HL-60 (cell line): ENCODE results near the gene RNU6-7.
A peak's percentile ranks its signal among the peaks of the same experiment; 100 is the strongest.

Experiments
- DNase-seq, 2 experiments: peaks; one replicate each; pipeline ENCODE4 v3.0.0-alpha.2; 2010 to 2020; ENCODE audit warnings: low read depth in 1 of 2, low spot score in 1 of 2
- H3K27ac ChIP-seq: fragments of 250-450 bp; sonication (Bioruptor Pico); replicated peaks from 2 replicates; pipeline ENCODE4 v1.5.1; 2020; ENCODE audit warnings: mild to moderate bottlenecking, moderate library complexity
- H3K27me3 ChIP-seq: fragments of 250-450 bp; sonication (Bioruptor Pico); 2 replicates; pipeline ENCODE4 v1.5.1; 2021; ENCODE audit warnings: mild to moderate bottlenecking, moderate library complexity; ENCODE audit not compliant: insufficient read depth, poor library complexity, severe bottlenecking
- H3K4me3 ChIP-seq: replicated peaks from 2 replicates; pipeline ENCODE4 v1.5.1; 2011; ENCODE audit warnings: mild to moderate bottlenecking, control low read depth, low read length; ENCODE audit not compliant: insufficient read depth
- GABPA ChIP-seq: IDR thresholded peaks from 2 replicates; pipeline ENCODE4 v1.6.1; 2012; ENCODE audit warnings: low read depth
- POLR2AphosphoS5 ChIP-seq: IDR thresholded peaks from 2 replicates; pipeline ENCODE4 v1.6.1; 2012; ENCODE audit warnings: low read depth
- SPI1 ChIP-seq: IDR thresholded peaks from 2 replicates; pipeline ENCODE4 v1.6.1; 2012; ENCODE audit warnings: low read depth, mild to moderate bottlenecking, borderline replicate concordance
- TF ChIP-seq, protein P1 (sequence below): IDR thresholded peaks from one replicate; pipeline ENCODE4 v1.5.1; 2011; ENCODE audit warnings: low read length, control low read depth, inconsistent platforms; ENCODE audit not compliant: insufficient read depth
- TF ChIP-seq, protein P2 (sequence below): IDR thresholded peaks from 2 replicates; pipeline ENCODE4 v1.6.1; 2012; ENCODE audit warnings: low read depth; ENCODE audit not compliant: insufficient replicate concordance

RNU6-7 gene

DNA sequence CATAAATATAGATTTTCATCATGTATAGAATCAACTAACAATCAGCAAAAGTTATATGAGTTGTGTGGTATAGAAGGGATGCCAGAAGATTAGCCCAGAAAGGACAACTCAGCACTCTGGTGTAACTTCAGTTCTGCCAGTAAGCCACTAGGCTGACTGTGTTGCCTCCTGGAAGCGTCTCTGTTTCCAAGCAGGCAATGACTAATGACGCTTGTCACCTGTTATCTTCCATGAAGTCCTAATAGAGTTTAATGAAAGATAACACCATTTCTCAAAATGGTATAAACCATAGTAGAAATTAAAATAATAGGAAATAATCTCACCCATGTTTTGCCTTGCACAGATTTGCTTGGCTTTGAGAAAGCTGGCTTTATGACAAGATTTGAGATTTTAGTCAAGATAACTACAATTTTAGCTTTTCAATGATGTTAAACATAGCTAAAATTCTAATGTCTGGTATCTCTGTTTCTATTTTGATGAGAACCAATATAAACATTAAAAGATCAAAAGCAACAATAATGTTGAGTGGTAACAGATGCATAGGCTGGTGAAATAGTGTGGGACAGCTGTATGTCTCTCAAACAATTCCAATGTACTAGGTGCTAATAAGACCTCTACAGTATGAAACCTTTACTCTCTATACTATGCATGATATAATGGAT, 9.0 kb upstream of the RNU6-7 start:
- Histone ChIP-seq H3K27ac (no peak overlapping the region), H3K4me3 (no peak overlapping the region), H3K27me3 (no peaks in the 10 kb centered on the region)
- DNase-seq, result no peak
- TF ChIP-seq SPI1 (no peak), GABPA (no peak), POLR2AphosphoS5 (no peak)
- TF ChIP-seq, protein P1, sequence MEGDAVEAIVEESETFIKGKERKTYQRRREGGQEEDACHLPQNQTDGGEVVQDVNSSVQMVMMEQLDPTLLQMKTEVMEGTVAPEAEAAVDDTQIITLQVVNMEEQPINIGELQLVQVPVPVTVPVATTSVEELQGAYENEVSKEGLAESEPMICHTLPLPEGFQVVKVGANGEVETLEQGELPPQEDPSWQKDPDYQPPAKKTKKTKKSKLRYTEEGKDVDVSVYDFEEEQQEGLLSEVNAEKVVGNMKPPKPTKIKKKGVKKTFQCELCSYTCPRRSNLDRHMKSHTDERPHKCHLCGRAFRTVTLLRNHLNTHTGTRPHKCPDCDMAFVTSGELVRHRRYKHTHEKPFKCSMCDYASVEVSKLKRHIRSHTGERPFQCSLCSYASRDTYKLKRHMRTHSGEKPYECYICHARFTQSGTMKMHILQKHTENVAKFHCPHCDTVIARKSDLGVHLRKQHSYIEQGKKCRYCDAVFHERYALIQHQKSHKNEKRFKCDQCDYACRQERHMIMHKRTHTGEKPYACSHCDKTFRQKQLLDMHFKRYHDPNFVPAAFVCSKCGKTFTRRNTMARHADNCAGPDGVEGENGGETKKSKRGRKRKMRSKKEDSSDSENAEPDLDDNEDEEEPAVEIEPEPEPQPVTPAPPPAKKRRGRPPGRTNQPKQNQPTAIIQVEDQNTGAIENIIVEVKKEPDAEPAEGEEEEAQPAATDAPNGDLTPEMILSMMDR, result no peak
- TF ChIP-seq, protein P2, sequence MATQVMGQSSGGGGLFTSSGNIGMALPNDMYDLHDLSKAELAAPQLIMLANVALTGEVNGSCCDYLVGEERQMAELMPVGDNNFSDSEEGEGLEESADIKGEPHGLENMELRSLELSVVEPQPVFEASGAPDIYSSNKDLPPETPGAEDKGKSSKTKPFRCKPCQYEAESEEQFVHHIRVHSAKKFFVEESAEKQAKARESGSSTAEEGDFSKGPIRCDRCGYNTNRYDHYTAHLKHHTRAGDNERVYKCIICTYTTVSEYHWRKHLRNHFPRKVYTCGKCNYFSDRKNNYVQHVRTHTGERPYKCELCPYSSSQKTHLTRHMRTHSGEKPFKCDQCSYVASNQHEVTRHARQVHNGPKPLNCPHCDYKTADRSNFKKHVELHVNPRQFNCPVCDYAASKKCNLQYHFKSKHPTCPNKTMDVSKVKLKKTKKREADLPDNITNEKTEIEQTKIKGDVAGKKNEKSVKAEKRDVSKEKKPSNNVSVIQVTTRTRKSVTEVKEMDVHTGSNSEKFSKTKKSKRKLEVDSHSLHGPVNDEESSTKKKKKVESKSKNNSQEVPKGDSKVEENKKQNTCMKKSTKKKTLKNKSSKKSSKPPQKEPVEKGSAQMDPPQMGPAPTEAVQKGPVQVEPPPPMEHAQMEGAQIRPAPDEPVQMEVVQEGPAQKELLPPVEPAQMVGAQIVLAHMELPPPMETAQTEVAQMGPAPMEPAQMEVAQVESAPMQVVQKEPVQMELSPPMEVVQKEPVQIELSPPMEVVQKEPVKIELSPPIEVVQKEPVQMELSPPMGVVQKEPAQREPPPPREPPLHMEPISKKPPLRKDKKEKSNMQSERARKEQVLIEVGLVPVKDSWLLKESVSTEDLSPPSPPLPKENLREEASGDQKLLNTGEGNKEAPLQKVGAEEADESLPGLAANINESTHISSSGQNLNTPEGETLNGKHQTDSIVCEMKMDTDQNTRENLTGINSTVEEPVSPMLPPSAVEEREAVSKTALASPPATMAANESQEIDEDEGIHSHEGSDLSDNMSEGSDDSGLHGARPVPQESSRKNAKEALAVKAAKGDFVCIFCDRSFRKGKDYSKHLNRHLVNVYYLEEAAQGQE, result no peak

DNA sequence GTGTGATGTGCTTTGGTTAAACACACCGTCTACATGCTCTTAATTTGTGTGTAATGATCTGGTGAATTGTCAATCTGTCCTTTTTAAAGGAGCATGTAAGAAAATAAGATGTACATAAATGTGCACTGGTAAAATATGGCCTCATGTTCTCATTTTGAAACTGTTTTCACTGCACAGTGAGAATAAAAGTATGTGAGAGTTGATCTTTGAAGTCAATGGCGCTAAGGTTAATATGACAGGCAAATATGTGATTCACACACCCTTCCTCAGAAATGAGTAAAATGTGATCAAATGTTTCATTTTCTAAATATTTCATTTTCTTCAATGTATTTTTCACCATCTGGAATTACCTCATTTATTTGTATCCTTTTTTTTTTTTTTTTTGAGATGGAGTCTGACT, 8.3 kb upstream of the RNU6-7 start:
- TF ChIP-seq SPI1 (no peak), GABPA (no peak), POLR2AphosphoS5 (no peak)
- TF ChIP-seq, protein P1, result no peak
- TF ChIP-seq, protein P2, result no peak
- Histone ChIP-seq H3K27ac (no peak overlapping the region), H3K27me3 (no peaks in the 10 kb centered on the region), H3K4me3 (no peak overlapping the region)
- no peak for DNase-seq

DNA sequence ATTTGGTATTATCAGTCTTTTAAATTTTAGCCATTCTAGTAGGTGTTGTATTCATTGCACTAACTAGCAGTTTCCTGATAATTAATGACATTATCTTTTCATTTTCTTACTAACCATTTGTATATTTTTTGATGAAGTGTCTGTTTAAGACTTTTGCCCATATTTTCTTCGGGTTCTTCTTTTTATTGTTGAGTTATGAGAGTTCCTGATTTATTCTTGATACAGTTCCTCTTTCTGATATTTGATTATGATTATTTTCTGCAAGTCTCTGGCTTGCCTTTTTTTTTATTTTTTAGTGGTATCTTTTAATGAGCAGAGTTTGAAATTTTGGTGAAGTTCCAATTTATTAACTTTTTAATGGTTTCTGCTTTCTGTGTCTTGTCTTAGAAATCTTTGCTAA, 6.2 kb upstream of the RNU6-7 start:
- TF ChIP-seq, protein P2, result no peak
- TF ChIP-seq, protein P1, result no peak
- TF ChIP-seq GABPA (no peak), SPI1 (0 out of 2 replicates have a peak, but pooled peaks have one; percentile 34)
- DNase-seq, result no peak
- H3K27me3 ChIP-seq, result no peaks in the 10 kb centered on the region
- no peak overlapping the region for H3K4me3 ChIP-seq
- no peak overlapping the region for H3K27ac ChIP-seq
